DMS 273 (cell line): Measurements from ENCODE around the gene B4GALNT2.

Experiments
- DNase-seq: peaks from one replicate; lab custom pipeline; 2025; ENCODE audit not compliant: unreplicated experiment; lab: John Stamatoyannopoulos, UW

B4GALNT2 gene

DNA sequence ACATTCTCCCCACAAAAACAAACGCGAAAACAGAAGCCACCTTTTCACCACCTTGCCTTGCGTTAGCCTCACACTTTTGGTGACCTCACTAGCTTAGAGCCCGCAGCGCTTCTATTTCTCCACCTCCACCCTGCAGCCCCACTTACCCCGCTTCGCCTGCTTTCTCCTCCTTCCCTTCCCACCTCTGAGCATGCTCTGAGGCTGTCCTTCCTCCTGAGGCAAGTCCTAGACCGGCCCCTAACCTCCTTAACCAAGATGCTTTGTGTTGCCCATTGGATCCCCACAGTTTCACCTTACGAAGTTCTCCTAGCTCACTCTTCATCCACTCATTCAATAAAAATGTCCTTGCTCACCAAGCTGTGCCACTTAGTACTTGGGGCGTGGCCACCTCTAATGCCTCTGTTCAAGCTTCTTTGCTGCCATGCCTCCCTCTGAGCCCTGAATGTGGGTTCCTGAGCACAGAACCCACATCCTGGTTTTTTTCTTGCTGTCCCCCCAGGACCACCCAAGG lies 76.5 kb downstream of the B4GALNT2 start:
- DNase-seq: no peak

DNA sequence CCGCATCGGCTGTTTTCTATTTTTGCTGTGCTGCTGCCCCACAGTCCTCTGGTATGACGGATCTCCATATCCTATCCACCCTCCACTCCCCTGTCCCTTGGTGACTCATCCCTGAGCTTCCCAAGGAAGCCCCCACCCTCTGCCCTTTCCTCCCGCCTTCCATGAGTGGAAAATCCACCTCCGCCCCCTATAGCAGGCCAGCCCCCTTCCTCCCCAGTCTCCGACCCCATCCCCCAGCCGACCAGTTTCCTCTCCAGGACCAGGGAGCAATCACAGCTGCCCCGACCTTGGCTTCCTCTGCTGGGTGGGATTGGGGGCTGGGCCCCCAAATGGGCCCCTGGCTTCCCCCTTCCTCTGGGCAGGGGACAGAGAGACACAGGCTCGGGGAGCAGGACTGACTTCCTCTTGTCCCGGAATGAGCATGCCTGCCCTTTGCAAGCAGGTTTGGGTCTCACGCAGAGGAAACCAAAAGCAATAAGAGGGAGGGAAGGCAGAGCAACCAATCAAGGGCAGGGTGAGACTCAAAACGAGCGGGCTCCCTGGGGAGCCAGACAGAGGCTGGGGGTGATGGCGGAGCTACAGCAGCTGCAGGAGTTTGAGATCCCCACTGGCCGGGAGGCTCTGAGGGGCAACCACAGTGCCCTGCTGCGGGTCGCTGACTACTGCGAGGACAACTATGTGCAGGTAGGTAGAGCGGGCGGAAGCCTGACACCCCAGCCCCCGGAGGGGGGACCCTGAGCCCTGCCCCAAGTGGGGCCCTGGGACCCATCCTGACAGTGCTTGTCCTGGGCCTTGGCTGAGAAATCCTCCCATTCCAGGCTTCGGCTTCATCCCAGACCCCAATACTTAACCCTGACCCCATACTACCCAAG lies 77.8 kb downstream of the B4GALNT2 start, which contains the start of the genes ABI3 and GNGT2:
ABI3 (plus strand) TSS at position 550 of the 872 bp plus-strand sequence; CDS start at position 568, 18 bp downstream.
GNGT2 (minus strand) TSS at position 417 of the 872 bp plus-strand sequence. CDS start 3,152 bp downstream, outside the sequence.
- DNase-seq: no peak

DNA sequence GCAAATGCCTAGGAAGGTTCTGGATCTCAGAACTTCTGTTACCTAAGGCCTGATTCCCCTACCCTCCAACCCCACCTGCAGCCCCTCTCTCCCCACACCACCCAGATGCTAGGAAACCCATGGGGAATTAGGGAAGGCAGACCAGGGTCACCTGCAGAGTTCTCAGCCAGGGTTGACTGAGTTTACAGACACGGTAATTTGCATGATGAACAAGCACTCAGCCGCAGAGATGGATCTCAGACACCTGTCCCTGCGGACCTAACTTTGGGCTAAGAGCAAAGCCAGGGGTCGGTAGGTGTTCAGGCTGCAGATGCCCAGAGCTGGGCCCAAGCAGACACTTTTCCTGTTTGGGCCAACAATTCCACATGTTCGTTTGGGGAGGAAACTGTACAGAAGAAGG lies 80.8 kb downstream of the B4GALNT2 start:
- DNase-seq: no peak

DNA sequence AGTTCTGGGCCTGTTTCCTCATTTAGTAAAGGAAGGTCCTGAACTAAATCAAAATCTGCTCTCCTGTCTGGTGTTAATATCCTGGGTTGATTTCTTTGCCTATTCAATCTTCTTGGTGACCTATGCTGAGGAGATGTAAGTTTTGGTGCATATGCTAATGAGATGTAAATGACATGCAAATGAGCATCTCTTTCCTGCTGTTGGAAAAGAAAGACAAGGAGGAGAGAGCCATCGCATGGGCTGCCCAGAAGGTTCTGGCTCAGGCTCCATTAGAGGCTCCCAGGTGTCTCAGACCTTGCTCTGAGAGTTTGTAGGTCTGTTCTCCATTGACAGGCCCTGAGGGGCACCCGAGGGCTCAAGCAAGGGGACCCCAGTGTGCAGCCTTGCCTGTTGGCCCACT lies 81.3 kb downstream of the B4GALNT2 start:
- no peak for DNase-seq

DNA sequence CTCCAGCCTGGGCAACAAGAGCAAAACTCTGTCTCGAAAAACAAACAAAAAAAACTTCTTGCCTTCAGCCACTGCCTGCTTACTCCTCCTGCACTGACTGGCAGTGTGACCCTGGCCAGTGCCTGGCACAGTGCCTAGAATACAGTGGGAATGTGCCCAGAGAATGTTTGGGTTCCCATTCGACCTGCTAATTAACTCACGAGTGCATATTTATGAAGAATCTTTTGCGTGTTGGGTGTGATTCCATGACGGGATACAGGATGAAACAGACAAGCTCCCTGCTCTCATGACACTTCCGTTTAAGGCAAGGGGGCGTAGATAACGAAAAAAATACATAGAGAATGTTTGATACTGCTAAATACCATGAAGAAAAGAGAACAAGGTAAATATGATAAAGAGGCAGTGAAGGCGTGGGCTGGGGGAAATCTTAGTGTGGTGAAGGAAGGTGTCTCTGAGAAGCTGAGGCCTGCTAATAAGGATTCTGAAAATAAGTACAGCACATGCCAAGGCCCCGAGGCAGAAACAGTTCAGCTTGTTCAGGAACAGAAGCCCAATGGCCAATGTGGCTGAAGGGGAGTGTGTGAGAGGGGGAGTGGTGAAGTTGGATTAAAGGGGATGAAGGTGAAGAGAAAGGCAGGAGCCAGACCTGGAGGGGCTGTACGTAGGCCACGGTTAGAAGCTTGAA lies 82.2 kb downstream of the B4GALNT2 start:
- DNase-seq: peak; percentile 15

DNA sequence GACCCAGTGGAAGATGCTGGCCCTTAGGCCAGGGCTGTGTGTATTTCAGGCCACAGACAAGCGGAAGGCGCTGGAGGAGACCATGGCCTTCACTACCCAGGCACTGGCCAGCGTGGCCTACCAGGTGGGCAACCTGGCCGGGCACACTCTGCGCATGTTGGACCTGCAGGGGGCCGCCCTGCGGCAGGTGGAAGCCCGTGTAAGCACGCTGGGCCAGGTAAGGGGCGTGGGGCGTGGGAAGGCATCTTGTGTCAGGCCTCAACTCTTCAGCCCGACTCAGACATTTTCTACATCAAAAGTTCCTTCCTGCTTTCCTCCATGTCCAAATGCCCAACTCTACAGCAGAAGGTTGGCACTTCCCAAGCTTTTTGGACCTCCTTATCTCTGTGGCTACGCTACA lies 83.9 kb downstream of the B4GALNT2 start:
- DNase-seq: no peak

DNA sequence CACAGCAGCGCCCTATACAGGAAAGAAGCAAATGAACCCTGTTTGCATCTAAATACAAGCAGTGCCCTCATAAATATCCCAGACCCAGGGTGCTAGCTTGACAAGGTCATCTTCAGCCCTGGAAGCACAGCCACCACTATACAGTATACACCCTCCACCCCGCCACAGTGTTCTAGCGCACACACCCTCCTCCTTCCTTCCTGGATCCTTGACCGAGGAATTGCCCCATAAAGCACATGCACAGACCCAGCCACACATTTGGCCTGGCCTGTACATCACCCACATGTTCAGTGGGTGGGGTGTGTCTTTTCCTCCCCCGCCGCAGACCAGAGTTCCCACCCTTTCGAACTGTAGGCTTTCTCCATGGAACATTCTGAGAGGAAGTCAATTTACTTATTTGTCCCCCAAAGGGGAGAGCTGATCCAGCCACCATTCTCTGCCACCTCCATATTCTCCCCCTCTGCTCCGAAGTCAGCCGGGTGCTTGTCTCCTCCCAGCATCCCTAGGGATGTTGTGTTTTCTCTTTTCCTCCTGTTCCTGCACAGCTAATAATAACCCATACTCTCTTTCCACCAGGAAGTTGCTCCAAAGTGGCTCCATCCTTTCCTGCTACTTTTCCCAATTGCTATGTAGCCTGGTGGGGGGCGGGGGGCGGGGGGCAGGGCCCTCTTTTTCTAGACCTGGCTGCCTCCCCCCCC lies 84.5 kb downstream of the B4GALNT2 start:
- no peak for DNase-seq

DNA sequence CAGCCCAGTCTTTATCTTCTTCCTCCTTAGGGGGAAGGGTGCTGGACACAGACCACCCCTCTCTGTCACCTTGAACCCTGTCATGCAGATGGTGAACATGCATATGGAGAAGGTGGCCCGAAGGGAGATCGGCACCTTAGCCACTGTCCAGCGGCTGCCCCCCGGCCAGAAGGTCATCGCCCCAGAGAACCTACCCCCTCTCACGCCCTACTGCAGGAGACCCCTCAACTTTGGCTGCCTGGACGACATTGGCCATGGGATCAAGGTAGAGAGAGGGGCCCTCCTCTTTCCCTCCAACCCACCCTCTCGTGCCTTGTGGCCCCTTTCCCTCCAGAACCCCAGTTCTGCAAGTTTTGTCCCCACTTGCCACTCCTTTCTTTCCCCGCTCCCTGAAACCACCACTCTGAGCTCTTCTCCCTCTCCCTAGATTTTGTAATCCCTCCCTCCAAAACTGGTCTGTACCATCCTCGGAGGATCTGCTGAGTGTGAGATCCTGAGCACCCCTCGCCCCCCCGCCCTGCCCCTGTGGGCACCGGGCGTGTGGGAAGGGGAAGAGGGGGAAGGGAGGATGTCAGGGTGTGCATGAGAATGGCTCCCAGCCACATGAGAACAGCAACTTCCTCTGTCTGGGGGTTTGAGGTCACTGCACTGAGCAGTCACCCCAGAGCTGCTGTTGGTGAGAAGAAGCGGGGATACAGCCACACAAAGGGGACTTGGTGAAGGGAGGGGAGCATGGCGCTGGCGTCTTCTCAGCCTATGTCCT lies 85.3 kb downstream of the B4GALNT2 start:
- no peak for DNase-seq

DNA sequence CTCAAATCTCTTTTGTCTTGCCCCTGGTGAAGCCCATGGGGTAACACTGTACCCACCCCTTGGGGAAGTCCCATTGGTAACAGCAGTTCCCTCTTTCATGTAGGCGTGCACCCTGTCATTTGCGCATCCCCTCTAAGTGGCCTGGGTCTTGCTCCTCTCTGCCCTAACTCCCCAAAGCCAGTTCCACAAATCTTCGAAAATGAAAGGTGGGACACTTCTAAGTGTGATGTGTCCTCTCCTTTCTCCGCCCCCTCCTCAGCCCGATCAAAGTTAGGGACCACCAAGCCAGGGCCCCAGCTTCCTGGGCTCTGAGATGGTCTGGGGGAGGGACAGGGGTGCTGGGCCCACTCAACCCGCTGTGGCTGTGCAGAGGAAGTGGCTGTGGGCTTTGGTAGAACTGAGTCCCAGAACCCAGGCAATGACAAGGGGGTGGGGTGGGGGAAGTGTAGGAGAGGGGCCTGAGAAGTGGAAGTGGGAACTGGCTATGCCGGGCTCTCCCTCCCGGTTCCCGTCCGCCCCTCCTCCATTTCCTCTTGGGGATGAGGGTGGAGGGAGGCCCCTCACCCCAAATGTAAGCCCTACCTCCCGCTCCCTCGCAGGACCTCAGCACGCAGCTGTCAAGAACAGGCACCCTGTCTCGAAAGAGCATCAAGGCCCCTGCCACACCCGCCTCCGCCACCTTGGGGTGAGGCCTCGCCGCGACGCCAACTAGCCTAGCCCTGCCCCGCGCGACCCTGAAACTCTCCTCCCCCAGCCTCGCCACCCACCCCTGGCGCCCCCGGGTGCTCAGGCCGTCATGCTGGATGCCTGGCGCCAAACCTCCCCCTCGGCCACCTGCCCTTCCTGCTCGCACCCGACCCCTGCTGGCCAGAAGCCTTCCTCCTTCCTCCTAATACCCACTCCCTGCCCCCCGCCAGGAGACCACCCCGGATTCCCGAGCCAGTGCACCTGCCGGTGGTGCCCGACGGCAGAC lies 86.7 kb downstream of the B4GALNT2 start:
- peak; percentile 30 for DNase-seq

DNA sequence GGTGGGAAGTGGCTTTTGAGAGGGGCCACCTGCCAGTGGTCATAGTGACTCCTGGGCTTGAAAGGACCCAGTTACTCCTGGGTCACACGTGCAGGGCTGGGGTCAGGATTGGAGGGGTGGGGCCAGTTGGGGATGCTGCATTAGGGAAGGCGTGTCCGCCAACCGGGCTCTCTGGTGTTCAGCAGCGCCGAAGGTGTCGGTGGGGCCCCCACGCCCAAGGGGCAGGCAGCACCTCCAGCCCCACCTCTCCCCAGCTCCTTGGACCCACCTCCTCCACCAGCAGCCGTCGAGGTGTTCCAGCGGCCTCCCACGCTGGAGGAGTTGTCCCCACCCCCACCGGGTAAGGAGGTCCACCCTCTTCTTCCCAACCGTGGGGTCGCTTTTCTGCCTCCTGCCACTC lies 87.4 kb downstream of the B4GALNT2 start:
- DNase-seq: no peak

DNA sequence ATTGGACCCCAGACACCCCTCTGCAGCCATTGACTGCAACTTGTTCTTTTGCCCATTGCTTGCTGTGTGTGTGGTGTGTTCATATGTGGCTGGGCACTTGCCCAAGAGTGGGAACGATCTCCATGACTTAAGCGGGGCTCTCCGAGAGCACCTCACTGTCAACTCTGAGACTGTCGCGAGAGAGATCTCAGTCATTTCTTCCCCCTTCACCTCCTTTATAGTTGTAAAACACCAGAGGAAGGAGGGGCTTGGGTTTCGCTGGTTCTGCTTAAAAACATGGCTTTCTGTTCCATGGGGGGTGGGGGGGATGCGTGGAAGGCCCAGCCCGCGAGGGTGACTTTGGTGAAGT lies 90.6 kb downstream of the B4GALNT2 start:
- DNase-seq: no peak

DNA sequence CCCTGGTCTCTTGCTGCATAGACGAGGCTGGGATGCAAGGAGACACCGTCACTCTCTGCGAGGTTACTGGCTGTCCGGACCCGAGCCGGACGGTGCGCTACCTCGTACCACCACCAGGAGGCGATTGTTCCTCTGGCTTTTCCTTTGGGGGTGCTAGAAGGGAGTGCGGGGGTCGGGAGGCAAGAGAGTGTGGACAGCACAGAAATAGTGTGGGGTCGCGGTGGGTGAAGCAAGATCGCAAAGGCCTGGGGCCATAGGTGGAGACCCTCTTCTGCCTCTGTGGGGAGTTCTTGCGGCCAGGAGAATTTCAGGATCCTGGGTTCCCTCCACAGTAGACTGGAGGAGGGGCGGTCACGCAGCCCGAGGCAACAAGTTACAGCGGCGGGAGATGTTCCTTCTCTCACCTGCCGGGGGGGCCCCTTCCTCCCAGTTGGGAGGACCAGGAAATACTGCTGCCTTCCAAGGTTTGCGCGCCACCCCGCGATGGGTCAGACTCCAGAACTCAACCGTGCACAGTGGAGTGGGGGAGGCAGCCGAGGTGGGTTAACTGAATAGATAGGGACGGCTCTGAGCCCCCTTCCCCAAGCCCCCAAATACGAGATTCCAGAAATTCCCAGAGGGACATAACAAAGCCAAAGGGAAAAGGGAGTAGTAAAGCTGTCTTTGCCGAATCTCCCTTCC lies 91.1 kb downstream of the B4GALNT2 start:
- DNase-seq: peak; percentile 75

DNA sequence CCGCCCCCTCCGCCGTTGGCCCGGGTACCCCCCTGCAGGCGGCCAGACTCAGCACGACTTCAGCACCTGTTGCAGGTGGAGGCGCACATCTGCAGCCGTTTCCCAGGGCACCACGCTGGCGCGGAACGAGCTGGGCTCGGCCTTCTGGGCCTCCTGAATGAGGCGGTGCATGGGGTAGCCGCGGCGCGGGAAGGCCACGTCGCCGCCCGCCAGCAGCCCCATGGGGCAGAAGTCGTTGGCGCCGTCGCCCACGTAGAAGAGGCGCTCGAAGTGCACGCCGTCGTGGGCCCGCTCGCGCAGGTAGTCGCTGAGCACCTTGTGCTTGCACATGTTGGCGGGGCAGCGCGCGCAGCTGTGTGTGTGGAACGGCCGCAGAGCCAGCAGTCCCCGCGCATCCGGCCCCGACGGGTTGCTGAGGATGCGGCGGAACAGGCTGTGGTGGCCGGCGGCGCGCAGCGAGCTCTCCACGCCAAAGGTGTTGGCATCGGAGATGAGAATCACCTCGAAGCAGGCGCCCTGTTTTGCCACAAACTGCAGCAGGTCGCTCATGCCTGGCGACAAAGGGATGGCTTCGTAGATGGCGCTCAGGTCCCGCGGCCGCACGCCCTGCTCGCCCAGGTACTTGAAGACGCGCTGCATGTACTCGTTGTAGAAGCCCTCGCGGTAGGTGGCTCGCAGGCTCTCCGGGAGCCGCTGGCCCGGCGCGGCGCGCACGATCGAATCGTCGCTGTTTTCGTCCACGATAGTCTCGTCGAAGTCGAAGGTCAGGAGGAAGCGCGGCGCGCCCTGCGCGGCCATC lies 91.8 kb downstream of the B4GALNT2 start:
- peak; percentile 45 for DNase-seq

DNA sequence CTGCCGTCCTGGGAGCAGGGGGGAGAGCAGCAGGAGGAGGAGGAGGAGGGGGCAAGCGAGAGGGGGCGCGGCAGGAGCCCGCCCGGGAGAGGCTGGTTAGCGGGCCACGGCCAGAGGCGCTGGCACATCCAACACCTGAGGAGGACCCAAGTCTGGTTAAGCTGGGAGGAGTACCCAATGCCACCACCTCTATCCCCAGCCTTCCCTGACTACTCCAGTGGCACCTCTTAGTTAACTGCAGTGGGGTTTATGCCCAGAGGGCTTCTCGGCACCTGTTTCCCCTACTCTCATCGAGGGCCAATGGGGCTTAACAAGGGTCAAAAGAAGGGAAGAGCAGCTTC lies 92.4 kb downstream of the B4GALNT2 start:
- no peak for DNase-seq

DNA sequence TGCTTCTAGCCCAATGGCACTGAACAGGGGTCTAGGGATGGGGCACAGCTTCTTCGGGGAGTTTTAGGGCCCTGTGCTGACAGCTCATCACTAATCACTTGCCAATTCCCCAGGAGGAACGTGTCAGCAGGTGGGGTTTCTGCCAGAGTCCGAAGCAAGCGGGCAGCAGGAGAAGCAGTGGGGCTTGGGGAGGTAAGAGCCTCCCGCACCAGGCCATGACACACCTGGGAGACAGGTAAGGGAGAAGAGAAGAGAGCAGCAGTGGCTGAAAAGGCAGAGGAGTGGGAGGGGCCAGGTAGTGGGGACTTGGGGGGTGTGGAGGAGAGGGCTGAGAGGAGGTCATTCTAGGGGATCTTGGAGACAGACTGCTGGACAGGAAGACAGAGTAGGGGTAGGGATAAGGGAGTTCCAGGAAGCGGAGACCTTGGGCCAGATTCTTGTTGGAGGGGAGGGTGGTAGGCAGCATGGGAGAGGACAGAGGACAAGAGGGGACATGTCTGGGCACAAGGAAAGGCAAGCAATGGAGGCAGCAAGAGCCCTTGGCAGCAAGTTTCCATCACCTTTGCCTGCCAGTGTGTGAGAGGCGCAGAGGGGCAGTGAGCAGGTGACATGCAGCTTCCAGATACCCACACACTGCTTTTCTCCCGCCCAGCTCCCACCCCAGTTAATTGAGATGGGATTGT lies 93.1 kb downstream of the B4GALNT2 start:
- DNase-seq: no peak
